K562 (cell line): ENCODE results near the gene SLC25A21. TPM values are rescaled to one million over a fixed set of nuclear protein-coding genes. Genes with fewer than 3 reads are reported as not detected.

Experiments used
- ATF1 ChIP-seq, 2 experiments: fragments of 450-650 bp in 1 of 2; IDR thresholded peaks; 2 replicates each; pipeline ENCODE4 v1.6.1; 2016; ENCODE audit warnings: missing compliant biosample characterization in 1 of 2, missing genetic modification characterization in 1 of 2
- CBFA2T3 ChIP-seq: fragments of 450-650 bp; IDR thresholded peaks from 2 replicates; pipeline ENCODE4 v1.6.1; 2017
- CEBPG ChIP-seq, 3 experiments: fragments of 200-800 bp in 1 of 3; sonication (Bioruptor generic) in 1 of 3; sonication (generic) in 1 of 3; formaldehyde crosslinking in 1 of 3; IDR thresholded peaks in 2 of 3; conservative IDR thresholded peaks in 1 of 3; 2 replicates each; pipeline versions ENCODE4 v1.6.1 to v1.8.0; 2016 to 2022; ENCODE audit warnings: missing compliant biosample characterization in 2 of 3, missing genetic modification characterization in 2 of 3, mild to moderate bottlenecking in 1 of 3, missing genetic modification reagents in 1 of 3
- GTF3C2 ChIP-seq: IDR thresholded peaks from 3 replicates; pipeline ENCODE4 v1.6.1; 2011; ENCODE audit warnings: borderline replicate concordance, mild to moderate bottlenecking, moderate library complexity; ENCODE audit not compliant: insufficient read length; ENCODE audit errors: extremely low read depth
- HNRNPH1 ChIP-seq: fragments of 200-400 bp; formaldehyde crosslinking; optimal IDR thresholded peaks from 2 replicates; pipeline ENCODE3; 2017; ENCODE audit warnings: low read depth, mild to moderate bottlenecking, low read length, moderate library complexity
- MLLT1 ChIP-seq, 2 experiments: fragments of 450-650 bp; IDR thresholded peaks; 2 replicates each; pipeline ENCODE4 v1.6.1; 2016
- NEUROD1 ChIP-seq: fragments of 150-350 bp; IDR thresholded peaks from 2 replicates; pipeline ENCODE4 v1.6.1; 2014; ENCODE audit warnings: borderline replicate concordance, low read length, low read depth; ENCODE audit not compliant: partially characterized antibody
- NFYB ChIP-seq: IDR thresholded peaks from 2 replicates; pipeline ENCODE4 v1.6.1; 2011; ENCODE audit warnings: mild to moderate bottlenecking, moderate library complexity; ENCODE audit not compliant: insufficient read length; ENCODE audit errors: extremely low read depth
- SIN3A ChIP-seq, 2 experiments: fragments of 150-350 bp in 1 of 2; IDR thresholded peaks; 2 replicates each; pipeline ENCODE4 v1.6.1; 2011 to 2016; ENCODE audit warnings: borderline replicate concordance in 2 of 2, low read depth in 2 of 2, low read length in 2 of 2, mild to moderate bottlenecking in 2 of 2, moderate library complexity in 2 of 2; ENCODE audit not compliant: control insufficient read depth in 1 of 2
- SMARCA4 ChIP-seq: fragments of 450-650 bp; IDR thresholded peaks from 2 replicates; pipeline ENCODE4 v1.6.1; 2016
- ZNF175 ChIP-seq: fragments of 200-800 bp; sonication (Bioruptor generic); IDR thresholded peaks from 2 replicates; pipeline ENCODE4 v1.6.1; 2016; ENCODE audit warnings: low read depth, mild to moderate bottlenecking, missing genetic modification characterization, missing compliant biosample characterization
- ZNF197 ChIP-seq: fragments of 200-800 bp; sonication (Bioruptor generic); IDR thresholded peaks from 2 replicates; pipeline ENCODE4 v1.6.1; 2016; ENCODE audit warnings: low read depth, missing genetic modification characterization, missing compliant biosample characterization
- ZNF436 ChIP-seq: fragments of 250-450, 450-650 bp; sonication (Bioruptor Pico); formaldehyde crosslinking; IDR thresholded peaks from 2 replicates; pipeline ENCODE4 v1.7.0; 2020; ENCODE audit warnings: mild to moderate bottlenecking
- ZNF592 ChIP-seq: fragments of 450-650 bp; IDR thresholded peaks from 2 replicates; pipeline ENCODE4 v1.6.1; 2017; ENCODE audit warnings: antibody characterized with exemption, mild to moderate bottlenecking
- polyA plus RNA-seq, 8 experiments: library from polyadenylated mRNA; depleted of rRNA in 4 of 8; stranded (reverse) in 5 of 8; unstranded in 3 of 8; fragments of >200 nt; fragmentation: Nextera tagmentation in 2 of 8; fragmentation: Illumina TruSeq in 1 of 8; extraction: Ambion mirVana in 2 of 8; extraction: Trizol in 1 of 8; gene quantifications; 2 replicates each; pipeline versions ENCODE4 v1.2.1 to v1.2.3, GENCODE V29; 2011 to 2014; ENCODE audit warnings: inconsistent platforms in 1 of 8, missing spikeins in 1 of 8
- total RNA-seq, 7 experiments: library from RNA; depleted of rRNA in 6 of 7; stranded (reverse); fragments of >200 nt in 6 of 7; fragmentation: Illumina TruSeq in 2 of 7; extraction: Trizol in 2 of 7; gene quantifications; 2 replicates each; pipeline versions ENCODE4 v1.2.1 to v1.2.3, GENCODE V29; 2011 to 2021; ENCODE audit warnings: low replicate concordance in 1 of 7
- TF ChIP-seq, protein P1 (sequence below): fragments of 250-450 bp; sonication (Bioruptor Pico); IDR thresholded peaks from 2 replicates; pipeline ENCODE4 v1.5.0; 2020; ENCODE audit warnings: mild to moderate bottlenecking

SLC25A21 gene
- total and polyA plus RNA-seq, 9 of the 15 experiments (the other 6 are each of a cell fraction or from before 2014, with no cell fraction given): 15.2 to 46.7 (median 28.7) TPM

DNA sequence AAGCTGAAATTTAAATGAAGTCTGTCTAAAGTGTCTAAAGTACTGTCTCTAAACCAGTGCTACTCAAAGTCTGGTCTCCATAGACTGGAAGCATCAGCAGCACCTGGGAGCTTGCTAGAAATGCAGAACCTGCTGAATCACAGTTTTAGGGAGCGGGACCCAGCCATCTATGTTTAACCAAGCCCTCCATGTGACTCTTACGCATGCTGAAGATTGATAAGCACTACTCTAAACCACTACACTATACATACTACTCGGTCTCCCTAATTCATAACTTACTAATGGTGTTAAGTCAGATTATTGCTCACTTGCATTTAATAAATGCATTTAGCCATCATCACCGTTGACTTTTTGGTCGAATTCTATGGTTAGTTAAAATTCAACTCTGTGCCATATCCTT is 88.8 kb downstream of the SLC25A21 start (continued):
- TF ChIP-seq ZNF592 (peak; percentile 73), ATF1 (CRISPR knock-in tag; IDR thresholded peaks at IDR 0.05) (no peak), ATF1 (tag; IDR thresholded peaks at IDR 0.05) (peak; percentile 56), SIN3A (IDR thresholded peaks at IDR 0.05; ENCODE audit: borderline replicate concordance in 2 of 2, control insufficient read depth in 1 of 2, low read depth in 2 of 2, low read length in 2 of 2) (no peak), ZNF197 (CRISPR knock-in tag) (no peak), NFYB (no peak), ZNF436 (CRISPR knock-in tag) (no peak), HNRNPH1 (no peak), CEBPG (CRISPR knock-in tag; IDR thresholded peaks at IDR 0.05) (no peak), CEBPG (tag; conservative IDR thresholded peaks at IDR 0.05 in 1 of 2, IDR thresholded peaks at IDR 0.05 in 1 of 2) (no peak), ZNF175 (no peak), MLLT1 (IDR thresholded peaks at IDR 0.05) (no peak), CBFA2T3 (peak; percentile 80), SMARCA4 (peak; percentile 84), NEUROD1 (no peak), GTF3C2 (no peak)
- TF ChIP-seq, protein P1, sequence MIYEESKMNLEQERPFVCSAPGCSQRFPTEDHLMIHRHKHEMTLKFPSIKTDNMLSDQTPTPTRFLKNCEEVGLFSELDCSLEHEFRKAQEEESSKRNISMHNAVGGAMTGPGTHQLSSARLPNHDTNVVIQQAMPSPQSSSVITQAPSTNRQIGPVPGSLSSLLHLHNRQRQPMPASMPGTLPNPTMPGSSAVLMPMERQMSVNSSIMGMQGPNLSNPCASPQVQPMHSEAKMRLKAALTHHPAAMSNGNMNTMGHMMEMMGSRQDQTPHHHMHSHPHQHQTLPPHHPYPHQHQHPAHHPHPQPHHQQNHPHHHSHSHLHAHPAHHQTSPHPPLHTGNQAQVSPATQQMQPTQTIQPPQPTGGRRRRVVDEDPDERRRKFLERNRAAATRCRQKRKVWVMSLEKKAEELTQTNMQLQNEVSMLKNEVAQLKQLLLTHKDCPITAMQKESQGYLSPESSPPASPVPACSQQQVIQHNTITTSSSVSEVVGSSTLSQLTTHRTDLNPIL (CRISPR knock-in tag): no peak
